Thyroid gland (tissue), 4 donors: ENCODE data around the gene PRR5.

ENCODE experiments used
- POLR2A ChIP-seq, 2 donors: fragments of 450-650 bp; IDR thresholded peaks; one replicate each; pipeline ENCODE4 v1.6.1; 2017; ENCODE audit warnings: antibody characterized with exemption in 2 of 2, mild to moderate bottlenecking in 2 of 2, moderate library complexity in 1 of 2
- TF ChIP-seq, protein P1 (sequence below), 6 experiments: fragments of 200-600 bp in 3 of 6; fragments of 450-650 bp in 3 of 6; sonication (generic) in 3 of 6; IDR thresholded peaks; one replicate each; pipeline ENCODE4 v1.5.1; 2016 to 2019; ENCODE audit warnings: antibody characterized with exemption in 6 of 6, mild to moderate bottlenecking in 2 of 6, inconsistent platforms in 1 of 6, moderate library complexity in 1 of 6

DNA sequence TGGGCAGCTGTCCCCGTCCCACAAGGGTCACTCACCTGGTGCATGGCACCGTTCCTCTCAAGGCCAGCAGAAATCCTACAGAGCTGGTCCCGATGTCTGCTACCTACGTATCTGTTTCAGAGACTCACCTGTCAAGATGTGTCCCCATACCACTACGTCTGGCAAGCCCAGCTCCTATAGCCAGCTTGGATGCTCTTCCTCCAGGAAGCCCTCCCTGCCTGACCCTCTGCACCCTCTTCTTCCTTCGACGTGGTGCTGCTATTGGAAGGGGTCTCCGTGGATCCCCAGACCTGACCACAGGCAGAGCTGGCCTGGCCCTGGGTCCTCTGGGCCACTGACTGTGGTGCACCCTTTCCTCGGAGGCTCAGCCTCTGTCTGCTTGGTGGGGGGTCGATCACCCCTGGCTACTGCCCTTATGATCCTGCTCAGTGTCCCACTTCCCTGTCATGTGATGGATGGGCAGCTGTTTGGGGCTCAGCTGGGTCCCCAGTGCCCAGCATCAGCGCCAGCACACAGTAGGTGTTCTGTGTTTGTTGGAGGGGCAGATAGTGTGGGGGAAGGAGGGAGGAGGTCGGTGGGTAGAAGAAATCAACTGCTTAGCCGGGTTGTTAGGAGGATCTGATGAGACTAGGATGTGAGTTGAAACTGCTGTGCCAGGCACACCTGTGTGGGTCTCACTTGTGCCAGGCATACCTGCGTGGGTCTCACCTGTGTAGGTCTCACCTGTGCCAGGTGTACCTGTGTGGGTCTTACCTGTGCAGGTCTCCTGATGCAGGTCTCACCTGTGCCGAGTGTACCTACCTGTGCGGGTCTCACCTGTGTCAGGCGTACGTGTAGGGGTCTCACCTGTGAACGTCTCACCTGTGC is 28.7 kb downstream of the PRR5 start:
- TF ChIP-seq, protein P1, sequence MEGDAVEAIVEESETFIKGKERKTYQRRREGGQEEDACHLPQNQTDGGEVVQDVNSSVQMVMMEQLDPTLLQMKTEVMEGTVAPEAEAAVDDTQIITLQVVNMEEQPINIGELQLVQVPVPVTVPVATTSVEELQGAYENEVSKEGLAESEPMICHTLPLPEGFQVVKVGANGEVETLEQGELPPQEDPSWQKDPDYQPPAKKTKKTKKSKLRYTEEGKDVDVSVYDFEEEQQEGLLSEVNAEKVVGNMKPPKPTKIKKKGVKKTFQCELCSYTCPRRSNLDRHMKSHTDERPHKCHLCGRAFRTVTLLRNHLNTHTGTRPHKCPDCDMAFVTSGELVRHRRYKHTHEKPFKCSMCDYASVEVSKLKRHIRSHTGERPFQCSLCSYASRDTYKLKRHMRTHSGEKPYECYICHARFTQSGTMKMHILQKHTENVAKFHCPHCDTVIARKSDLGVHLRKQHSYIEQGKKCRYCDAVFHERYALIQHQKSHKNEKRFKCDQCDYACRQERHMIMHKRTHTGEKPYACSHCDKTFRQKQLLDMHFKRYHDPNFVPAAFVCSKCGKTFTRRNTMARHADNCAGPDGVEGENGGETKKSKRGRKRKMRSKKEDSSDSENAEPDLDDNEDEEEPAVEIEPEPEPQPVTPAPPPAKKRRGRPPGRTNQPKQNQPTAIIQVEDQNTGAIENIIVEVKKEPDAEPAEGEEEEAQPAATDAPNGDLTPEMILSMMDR (IDR thresholded peaks at IDR 0.05), result no peak
- TF ChIP-seq POLR2A (IDR thresholded peaks at IDR 0.05), result no peak
